Parathyroid adenoma (tissue), 2 donors: ENCODE results near the gene CYP8B1.

Experiments used
- H2AFZ ChIP-seq: fragments of 300-600 bp; sonication (generic); one replicate; pipeline ENCODE4 v1.7.0; 2017; ENCODE audit warnings: antibody characterized with exemption, mild to moderate bottlenecking
- H3K27ac ChIP-seq: fragments of 300-600 bp; sonication (generic); one replicate; pipeline ENCODE4 v1.7.0; 2017
- H3K27me3 ChIP-seq: fragments of 300-600 bp; sonication (generic); one replicate; pipeline ENCODE4 v1.7.0; 2017; ENCODE audit warnings: low read length; ENCODE audit not compliant: control insufficient read depth, insufficient read depth
- H3K36me3 ChIP-seq: fragments of 300-600 bp; sonication (generic); one replicate; pipeline ENCODE4 v1.7.0; 2017; ENCODE audit warnings: low read length; ENCODE audit not compliant: control insufficient read depth, insufficient read depth
- H3K4me1 ChIP-seq: fragments of 300-600 bp; sonication (generic); one replicate; pipeline ENCODE4 v1.7.0; 2017; ENCODE audit warnings: control low read depth
- H3K4me2 ChIP-seq: fragments of 300-600 bp; sonication (generic); one replicate; pipeline ENCODE4 v1.7.0; 2017; ENCODE audit warnings: low read length
- H3K4me3 ChIP-seq: fragments of 300-600 bp; sonication (generic); one replicate; pipeline ENCODE4 v1.7.0; 2017; ENCODE audit warnings: low read depth, low read length
- H3K79me2 ChIP-seq: fragments of 300-600 bp; sonication (generic); one replicate; pipeline ENCODE4 v1.7.0; 2017; ENCODE audit warnings: control low read depth
- H3K9ac ChIP-seq: fragments of 300-600 bp; sonication (generic); one replicate; pipeline ENCODE4 v1.7.0; 2017; ENCODE audit warnings: mild to moderate bottlenecking
- H3K9me3 ChIP-seq: fragments of 300-600 bp; sonication (generic); one replicate; pipeline ENCODE4 v1.7.0; 2017; ENCODE audit warnings: low read length; ENCODE audit not compliant: control insufficient read depth
- TF ChIP-seq, protein P1 (sequence below): fragments of 300-600 bp; sonication (generic); IDR thresholded peaks from one replicate; pipeline ENCODE4 v1.7.0; 2017; ENCODE audit warnings: antibody characterized with exemption, mild to moderate bottlenecking
- donor health status: primary hyperparathyroidism.

The CYP8B1 gene

DNA sequence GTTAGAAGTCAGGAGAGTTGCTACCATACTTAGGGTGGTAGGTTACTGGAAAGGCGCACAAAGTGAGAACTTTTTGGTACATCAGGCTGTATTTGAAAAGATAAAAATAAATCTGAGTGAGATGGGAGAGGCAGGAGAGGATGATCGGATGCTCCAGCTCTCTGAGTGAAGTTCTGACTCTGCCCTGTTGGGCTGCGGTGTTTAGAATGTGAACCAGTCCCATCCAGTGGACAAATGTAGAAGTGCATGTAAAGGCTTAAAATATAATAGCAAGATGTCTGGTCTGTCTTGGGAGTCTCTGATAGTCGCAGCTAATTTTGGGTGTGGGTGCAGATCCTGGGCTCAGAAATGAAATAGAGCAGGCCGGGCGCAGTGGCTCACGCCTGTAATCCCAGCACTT lies 36.1 kb downstream of the CYP8B1 start:
- Histone ChIP-seq H3K4me1 (no peaks in the 10 kb centered on the region), H3K9ac (no peak overlapping the region)
- TF ChIP-seq, protein P1, sequence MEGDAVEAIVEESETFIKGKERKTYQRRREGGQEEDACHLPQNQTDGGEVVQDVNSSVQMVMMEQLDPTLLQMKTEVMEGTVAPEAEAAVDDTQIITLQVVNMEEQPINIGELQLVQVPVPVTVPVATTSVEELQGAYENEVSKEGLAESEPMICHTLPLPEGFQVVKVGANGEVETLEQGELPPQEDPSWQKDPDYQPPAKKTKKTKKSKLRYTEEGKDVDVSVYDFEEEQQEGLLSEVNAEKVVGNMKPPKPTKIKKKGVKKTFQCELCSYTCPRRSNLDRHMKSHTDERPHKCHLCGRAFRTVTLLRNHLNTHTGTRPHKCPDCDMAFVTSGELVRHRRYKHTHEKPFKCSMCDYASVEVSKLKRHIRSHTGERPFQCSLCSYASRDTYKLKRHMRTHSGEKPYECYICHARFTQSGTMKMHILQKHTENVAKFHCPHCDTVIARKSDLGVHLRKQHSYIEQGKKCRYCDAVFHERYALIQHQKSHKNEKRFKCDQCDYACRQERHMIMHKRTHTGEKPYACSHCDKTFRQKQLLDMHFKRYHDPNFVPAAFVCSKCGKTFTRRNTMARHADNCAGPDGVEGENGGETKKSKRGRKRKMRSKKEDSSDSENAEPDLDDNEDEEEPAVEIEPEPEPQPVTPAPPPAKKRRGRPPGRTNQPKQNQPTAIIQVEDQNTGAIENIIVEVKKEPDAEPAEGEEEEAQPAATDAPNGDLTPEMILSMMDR = peak; percentile 84

DNA sequence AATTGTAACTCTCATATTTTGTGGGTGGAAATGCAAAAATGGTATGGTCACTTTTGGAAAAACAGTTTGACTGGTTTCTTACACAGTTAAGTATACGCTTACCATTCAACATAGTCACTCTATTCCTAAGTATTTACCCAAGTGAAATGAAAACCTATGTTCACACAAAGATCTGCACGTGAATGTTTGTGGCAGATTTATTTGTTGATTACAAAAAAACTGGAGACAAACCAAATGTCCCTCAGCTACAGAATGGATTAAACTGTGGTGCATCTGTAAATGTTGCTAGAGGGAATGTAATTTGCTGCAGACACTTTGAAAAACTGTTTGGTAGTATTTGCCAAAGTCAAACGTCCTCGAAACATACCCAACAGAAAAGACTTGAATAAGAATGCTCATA lies 37.1 kb downstream of the CYP8B1 start:
- Histone ChIP-seq H3K9ac (no peak overlapping the region), H3K36me3 (no peaks in the 10 kb centered on the region), H3K27me3 (no peaks in the 10 kb centered on the region), H2AFZ (no peak overlapping the region), H3K9me3 (no peaks in the 10 kb centered on the region), H3K4me3 (no peak overlapping the region), H3K4me1 (no peaks in the 10 kb centered on the region), H3K27ac (no peak overlapping the region), H3K79me2 (no peaks in the 10 kb centered on the region), H3K4me2 (no peak overlapping the region)
- TF ChIP-seq, protein P1 = no peak

More for the DNA sequence above, 36.1 kb downstream of the CYP8B1 start:
- Histone ChIP-seq H3K36me3 (no peaks in the 10 kb centered on the region), H3K79me2 (no peaks in the 10 kb centered on the region), H3K4me3 (no peak overlapping the region), H3K27me3 (no peaks in the 10 kb centered on the region), H3K4me2 (no peak overlapping the region), H3K9me3 (no peaks in the 10 kb centered on the region), H2AFZ (peak overlapping the region; percentile 84), H3K27ac (no peak overlapping the region)

DNA sequence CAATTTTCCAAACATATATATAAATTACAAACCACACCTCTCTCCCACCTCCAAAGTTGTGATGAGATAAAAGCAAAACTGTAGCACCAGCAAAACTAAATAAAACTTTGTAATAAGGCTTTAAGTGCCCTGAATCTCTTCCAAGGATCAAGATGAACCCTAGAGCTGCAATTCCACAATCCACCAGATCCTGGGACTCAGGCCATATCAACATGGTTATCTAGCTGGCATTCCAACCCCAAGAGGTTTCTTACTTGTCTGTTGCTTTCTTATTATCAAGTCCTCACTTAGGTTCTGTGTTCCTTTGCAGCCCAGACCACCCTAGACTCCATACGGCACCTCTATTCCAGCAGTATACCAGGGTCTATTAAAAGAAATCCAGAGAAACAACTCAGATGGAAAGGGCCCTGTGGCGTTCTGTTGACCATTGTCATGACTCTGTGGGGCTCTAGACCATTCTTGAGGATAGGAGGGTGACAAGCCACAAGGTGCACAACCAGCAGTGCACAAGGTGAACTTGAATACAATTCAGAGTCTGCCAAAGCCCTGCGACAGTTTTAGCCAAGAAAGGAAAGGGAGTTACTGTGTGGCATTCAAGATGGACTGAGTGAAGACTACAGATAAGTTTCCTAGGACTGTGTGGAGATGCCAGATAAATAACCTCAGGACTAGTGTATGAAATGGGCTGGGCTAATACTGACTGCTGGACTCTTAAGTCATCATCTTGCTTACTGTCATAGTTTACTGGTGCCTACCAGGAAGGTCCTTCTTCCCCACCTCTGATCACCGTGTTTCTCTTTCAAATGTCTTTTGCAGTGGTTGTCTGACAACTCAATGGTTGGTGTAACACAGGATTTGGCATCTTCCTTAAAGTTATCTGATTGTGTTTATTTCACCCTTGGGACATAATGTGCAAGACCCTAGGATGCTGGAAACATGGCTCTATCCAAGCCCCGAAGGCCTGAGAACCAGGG lies 39.2 kb downstream of the CYP8B1 start:
- Histone ChIP-seq H3K27ac (no peak overlapping the region), H3K9me3 (no peaks in the 10 kb centered on the region), H3K4me3 (no peak overlapping the region), H3K4me1 (no peaks in the 10 kb centered on the region), H3K27me3 (no peaks in the 10 kb centered on the region), H2AFZ (no peak overlapping the region), H3K9ac (no peak overlapping the region), H3K79me2 (no peaks in the 10 kb centered on the region), H3K4me2 (no peak overlapping the region), H3K36me3 (no peaks in the 10 kb centered on the region)
- TF ChIP-seq, protein P1 = no peak

DNA sequence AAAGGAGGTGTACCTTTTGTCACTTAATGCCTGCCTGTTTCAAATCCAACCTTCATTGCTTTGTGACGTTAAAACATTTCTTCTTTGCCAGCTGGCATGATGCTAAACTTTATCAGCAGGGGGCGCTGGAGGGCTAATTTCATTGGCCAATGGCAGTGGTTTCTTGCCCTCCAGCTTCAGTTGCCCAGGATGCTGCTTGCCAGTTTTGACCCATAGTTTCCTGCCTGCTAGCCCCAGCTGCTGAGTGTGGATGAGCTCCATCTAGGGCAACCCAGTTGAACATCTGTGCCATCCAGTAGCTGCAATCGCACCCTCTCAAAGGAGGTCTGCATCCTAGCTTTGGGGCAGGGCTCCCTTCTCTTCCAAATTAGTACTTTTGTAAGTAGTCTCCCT lies 44.4 kb downstream of the CYP8B1 start:
- H3K9ac ChIP-seq = no peak overlapping the region
- H3K4me2 ChIP-seq = no peak overlapping the region
- no peaks in the 10 kb centered on the region for H3K27me3 ChIP-seq

More for the DNA sequence above, 44.4 kb downstream of the CYP8B1 start:
- Histone ChIP-seq H3K4me3 (no peak overlapping the region), H3K27ac (no peak overlapping the region), H2AFZ (peak overlapping the region; percentile 67), H3K9me3 (no peaks in the 10 kb centered on the region), H3K4me1 (peaks cover 2% of the 10 kb centered on the region), H3K79me2 (no peaks in the 10 kb centered on the region), H3K36me3 (no peaks in the 10 kb centered on the region)
- TF ChIP-seq, protein P1 = peak; percentile 86
